H1 (cell line): Measurements from ENCODE around the gene GOLGA3. TPM values are rescaled to one million over a fixed set of nuclear protein-coding genes. Genes with fewer than 3 reads are reported as not detected.

Experiments
- CTCF ChIA-PET: fragments of 300-600 bp; sonication (Branson Sonifier 250); formaldehyde crosslinking; loops from one replicate; lab custom pipeline; 2021; ENCODE audit not compliant: partially characterized antibody; lab: Charles Lee
- POLR2A ChIA-PET: fragments of 300-600 bp; sonication (Branson Sonifier 250); formaldehyde crosslinking; loops from one replicate; lab custom pipeline; 2021; ENCODE audit warnings: inconsistent platforms; ENCODE audit not compliant: partially characterized antibody; lab: Charles Lee
- DNase-seq, 2 experiments: peaks; one replicate each; pipeline versions ENCODE4 v3.0.0 to v3.0.0-alpha.2; 2010 to 2022; ENCODE audit warnings: low spot score in 2 of 2, low read depth in 1 of 2, mixed read lengths in 1 of 2
- FAIRE-seq: peaks from 2 replicates; lab custom pipeline; 2011; peaks lifted over from hg19 to GRCh38; lab: Jason Lieb, UNC
- H2AFZ ChIP-seq: 2 replicates; pipeline ENCODE4 v1.8.1; 2012; ENCODE audit warnings: low read length, inconsistent platforms
- H2AK5ac ChIP-seq: 2 replicates; pipeline ENCODE4 v1.6.1; 2013; ENCODE audit warnings: low read depth, low read length
- H2BK120ac ChIP-seq: replicated peaks from 2 replicates; pipeline ENCODE3; 2013; ENCODE audit warnings: low read depth, low read length, inconsistent platforms
- H2BK12ac ChIP-seq: 2 replicates; pipeline ENCODE4 v1.6.1; 2013; ENCODE audit warnings: low read depth, low read length
- H2BK15ac ChIP-seq: 2 replicates; pipeline ENCODE4 v1.6.1; 2013; ENCODE audit warnings: low read length
- H2BK20ac ChIP-seq: 2 replicates; pipeline ENCODE4 v1.6.1; 2013; ENCODE audit warnings: low read length
- H2BK5ac ChIP-seq: 2 replicates; pipeline ENCODE4 v1.6.1; 2013; ENCODE audit warnings: low read depth, low read length
- H3K14ac ChIP-seq: 2 replicates; pipeline ENCODE4 v1.6.1; 2013; ENCODE audit warnings: inconsistent platforms; ENCODE audit not compliant: insufficient read length
- H3K18ac ChIP-seq: 2 replicates; pipeline ENCODE4 v1.6.1; 2013; ENCODE audit warnings: low read length; ENCODE audit errors: extremely low read depth
- H3K23ac ChIP-seq: 2 replicates; pipeline ENCODE4 v1.6.1; 2013; ENCODE audit warnings: inconsistent platforms; ENCODE audit not compliant: insufficient read length
- H3K23me2 ChIP-seq: 2 replicates; pipeline ENCODE4 v1.6.1; 2013; ENCODE audit warnings: low read depth, low read length
- H3K27ac ChIP-seq: 2 replicates; pipeline ENCODE4 v1.6.1; 2011; ENCODE audit warnings: low read depth, low read length, inconsistent platforms
- H3K27me3 ChIP-seq, 4 experiments: replicated peaks in 1 of 4; 1 replicate in 1 of 4; 2 replicates in 3 of 4; pipeline versions ENCODE4 v1.6.1 to v1.8.1; 2011 to 2013; ENCODE audit warnings: low read length in 3 of 4, mild to moderate bottlenecking in 3 of 4, inconsistent platforms in 2 of 4, mixed read lengths in 2 of 4, moderate library complexity in 1 of 4; ENCODE audit not compliant: control insufficient read depth in 3 of 4, insufficient read depth in 3 of 4; ENCODE audit errors: extremely low read depth in 1 of 4
- H3K36me3 ChIP-seq, 4 experiments: 2 replicates each; pipeline versions ENCODE4 v1.6.1 to v1.8.1; 2011 to 2013; ENCODE audit warnings: mild to moderate bottlenecking in 4 of 4, low read length in 3 of 4, moderate library complexity in 2 of 4, control low read depth in 1 of 4, inconsistent platforms in 1 of 4; ENCODE audit not compliant: insufficient read depth in 4 of 4, control insufficient read depth in 2 of 4
- H3K4ac ChIP-seq: replicated peaks from 2 replicates; pipeline ENCODE3; 2013; ENCODE audit warnings: low read length, low read depth, mixed read lengths, inconsistent platforms; ENCODE audit not compliant: insufficient read length
- H3K4me1 ChIP-seq, 4 experiments: replicated peaks in 1 of 4; 1 replicate in 1 of 4; 2 replicates in 3 of 4; pipeline versions ENCODE4 v1.6.1 to v1.8.1; 2011 to 2013; ENCODE audit warnings: low read length in 3 of 4, inconsistent platforms in 2 of 4, mixed read lengths in 1 of 4; ENCODE audit not compliant: insufficient read depth in 4 of 4, control insufficient read depth in 3 of 4
- H3K4me2 ChIP-seq, 2 experiments: 2 replicates each; pipeline versions ENCODE4 v1.6.1 to v1.8.1; 2011 to 2013; ENCODE audit warnings: low read depth in 2 of 2, low read length in 2 of 2, control low read depth in 1 of 2, inconsistent platforms in 1 of 2, mild to moderate bottlenecking in 1 of 2; ENCODE audit not compliant: insufficient read depth in 1 of 2
- H3K4me3 ChIP-seq, 4 experiments: fragments of 200-600, 300-600 bp in 1 of 4; sonication (generic), shearing (Covaris generic), sonication (Bioruptor Twin) in 1 of 4; 2 replicates each; pipeline versions ENCODE4 v1.5.1 to v1.8.1; 2011 to 2016; ENCODE audit warnings: low read length in 4 of 4, low read depth in 3 of 4, control low read depth in 2 of 4, inconsistent platforms in 2 of 4, mild to moderate bottlenecking in 2 of 4, mixed read lengths in 1 of 4, moderate library complexity in 1 of 4; ENCODE audit not compliant: insufficient read depth in 2 of 4; ENCODE audit errors: extremely low read depth in 1 of 4
- H3K56ac ChIP-seq: replicated peaks from 2 replicates; pipeline ENCODE3; 2013; ENCODE audit warnings: low read depth, mild to moderate bottlenecking, mixed read lengths, low read length, inconsistent platforms; ENCODE audit not compliant: insufficient read length
- H3K79me1 ChIP-seq: 2 replicates; pipeline ENCODE4 v1.6.1; 2013; ENCODE audit warnings: low read depth, low read length, control low read depth
- H3K79me2 ChIP-seq, 2 experiments: 2 replicates each; pipeline versions ENCODE4 v1.6.1 to v1.8.1; 2012 to 2013; ENCODE audit warnings: low read length in 2 of 2, mild to moderate bottlenecking in 2 of 2, inconsistent platforms in 1 of 2; ENCODE audit not compliant: insufficient read depth in 2 of 2, control insufficient read depth in 1 of 2
- H3K9ac ChIP-seq, 4 experiments: replicated peaks in 1 of 4; 1 replicate in 1 of 4; 2 replicates in 3 of 4; pipeline versions ENCODE4 v1.6.1 to v1.8.1; 2011 to 2013; ENCODE audit warnings: low read depth in 3 of 4, low read length in 3 of 4, control low read depth in 2 of 4, mild to moderate bottlenecking in 2 of 4, moderate library complexity in 2 of 4, inconsistent platforms in 1 of 4; ENCODE audit errors: extremely low read depth in 1 of 4
- H3K9me3 ChIP-seq, 2 experiments: 2 replicates each; pipeline versions ENCODE4 v1.6.1 to v1.8.1; 2012 to 2013; ENCODE audit warnings: mild to moderate bottlenecking in 2 of 2, moderate library complexity in 2 of 2, control low read depth in 1 of 2, inconsistent platforms in 1 of 2, low read depth in 1 of 2, low read length in 1 of 2, mixed read lengths in 1 of 2; ENCODE audit not compliant: insufficient read depth in 2 of 2
- H4K20me1 ChIP-seq, 2 experiments: replicated peaks in 1 of 2; 2 replicates each; pipeline versions ENCODE3 to v1.8.1; 2011 to 2013; ENCODE audit warnings: inconsistent platforms in 2 of 2, low read length in 2 of 2, mild to moderate bottlenecking in 1 of 2; ENCODE audit not compliant: insufficient read depth in 2 of 2, control insufficient read depth in 1 of 2
- H4K5ac ChIP-seq: 2 replicates; pipeline ENCODE4 v1.6.1; 2013; ENCODE audit warnings: low read length, low read depth, mixed read lengths, inconsistent platforms; ENCODE audit not compliant: insufficient read length
- H4K8ac ChIP-seq: 2 replicates; pipeline ENCODE4 v1.8.0; 2013; ENCODE audit warnings: mild to moderate bottlenecking, moderate library complexity, low read length, inconsistent platforms; ENCODE audit not compliant: insufficient read depth; ENCODE audit errors: extremely low read depth
- H4K91ac ChIP-seq: replicated peaks from 2 replicates; pipeline ENCODE3; 2013; ENCODE audit warnings: low read length, mixed read lengths, inconsistent platforms; ENCODE audit not compliant: insufficient read length
- CBX5 ChIP-seq: fragments of 300-800, 300-1000 bp; sonication (generic); IDR thresholded peaks from 2 replicates; pipeline ENCODE4 v1.7.1; 2016; ENCODE audit warnings: antibody characterized with exemption, low read length, low read depth
- EP300 ChIP-seq, 2 experiments: IDR thresholded peaks; 1 replicate in 1 of 2; 2 replicates in 1 of 2; pipeline ENCODE4 v1.6.1; 2011 to 2012; ENCODE audit warnings: low read depth in 2 of 2, low read length in 2 of 2, mild to moderate bottlenecking in 2 of 2, borderline replicate concordance in 1 of 2, inconsistent platforms in 1 of 2, moderate library complexity in 1 of 2
- GABPA ChIP-seq: IDR thresholded peaks from 2 replicates; pipeline ENCODE4 v1.6.1; 2011; ENCODE audit warnings: mild to moderate bottlenecking, low read length, moderate library complexity, borderline replicate concordance; ENCODE audit not compliant: insufficient read depth
- NANOG ChIP-seq: IDR thresholded peaks from 2 replicates; pipeline ENCODE4 v1.6.1; 2011; ENCODE audit warnings: low read length, low read depth, mild to moderate bottlenecking, inconsistent platforms; ENCODE audit not compliant: insufficient read depth, poor library complexity, severe bottlenecking
- TAF7 ChIP-seq: optimal IDR thresholded peaks from 2 replicates; pipeline ENCODE3; 2011; ENCODE audit warnings: low read depth, mild to moderate bottlenecking, inconsistent platforms, low read length, moderate library complexity, borderline replicate concordance
- YY1 ChIP-seq: IDR thresholded peaks from 2 replicates; pipeline ENCODE4 v1.6.1; 2011; ENCODE audit warnings: low read depth, mild to moderate bottlenecking, low read length
- WGBS, 2 experiments: shearing (Covaris generic) in 1 of 2; methylation state at CpG; one replicate each; pipeline versions ENCODE4 v1.1.6 to v1.1.7; 2013 to 2015; ENCODE audit warnings: low lambda C conversion rate in 2 of 2, mixed read lengths in 2 of 2, inconsistent platforms in 1 of 2, low coverage in 1 of 2, missing lambda C conversion rate in 1 of 2; ENCODE audit not compliant: insufficient replicate concordance in 2 of 2, insufficient coverage in 1 of 2, insufficient read length in 1 of 2; ENCODE audit errors: extremely low coverage in 1 of 2, missing lambda C conversion rate in 1 of 2; 5-methylcytosine and 5-hydroxymethylcytosine counted together
- polyA plus RNA-seq, 7 experiments: library from polyadenylated mRNA; depleted of rRNA in 3 of 7; stranded (reverse) in 5 of 7; unstranded in 2 of 7; fragments of >200 nt in 5 of 7; fragments of 200-250 nt in 2 of 7; gene quantifications; 1 replicate in 5 of 7; 2 replicates in 1 of 7; 4 replicates in 1 of 7; pipeline versions ENCODE4 v1.2.1 to v1.2.3, GENCODE V29; 2011 to 2013; ENCODE audit warnings: missing spikeins in 2 of 7, mixed read lengths in 2 of 7
- total RNA-seq: library from RNA; stranded (reverse); fragmentation: NEBNext Ultra II Directional; extraction: Animal tissue kit (Norgen Biotek cat#: 25700); gene quantifications from 2 replicates; pipeline ENCODE4 v1.2.1, GENCODE V29; 2021
- TF ChIP-seq, protein P1 (sequence below): IDR thresholded peaks from 2 replicates; pipeline ENCODE4 v1.6.1; 2011; ENCODE audit warnings: low read length, improper control_type of control experiment
- TF ChIP-seq, protein P2 (sequence below): IDR thresholded peaks from 2 replicates; pipeline ENCODE4 v1.6.1; 2012; ENCODE audit warnings: inconsistent platforms

Gene GOLGA3
- total and polyA plus RNA-seq, 2 of the 8 experiments (the other 6 are each of a cell fraction or from before 2014, with no cell fraction given) = 6.4 to 33.1 TPM

DNA sequence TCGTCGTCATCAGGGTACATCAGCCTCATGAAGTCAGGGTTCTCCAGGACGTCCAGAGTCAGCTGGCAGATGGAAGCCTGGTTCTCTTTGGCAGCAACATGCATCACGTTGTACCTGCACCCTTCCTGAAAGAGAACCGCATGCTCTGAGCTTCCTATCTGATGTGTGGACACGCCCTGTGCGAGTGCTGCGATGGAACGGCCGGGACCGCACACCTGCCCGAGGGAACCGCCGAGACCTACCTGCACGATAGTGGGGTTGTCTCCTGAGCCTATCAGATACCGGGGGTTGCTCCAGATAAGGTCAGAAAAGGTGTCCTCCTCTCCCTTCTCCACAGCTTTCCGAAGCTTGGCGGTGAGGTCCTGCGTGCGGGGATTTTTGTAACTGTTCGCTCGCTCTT, 80.8 kb downstream of the GOLGA3 start:
- CTCF ChIA-PET = interaction anchor here (1.2 kb wide), 1 partner anchor 16 kb away, joined by 3 read pairs; no protein-coding TSS in a partner anchor
- Histone ChIP-seq H3K18ac (no peak overlapping the region), H3K4me2 (no peak overlapping the region), H3K14ac (no peak overlapping the region), H2BK120ac (no peak overlapping the region)
- TF ChIP-seq NANOG (no peak), EP300 (IDR thresholded peaks at IDR 0.05; ENCODE audit: borderline replicate concordance in 1 of 2, low read depth in 2 of 2, low read length in 2 of 2) (no peak), CBX5 (no peak), YY1 (no peak), GABPA (no peak), TAF7 (no peak)
- TF ChIP-seq, protein P1, sequence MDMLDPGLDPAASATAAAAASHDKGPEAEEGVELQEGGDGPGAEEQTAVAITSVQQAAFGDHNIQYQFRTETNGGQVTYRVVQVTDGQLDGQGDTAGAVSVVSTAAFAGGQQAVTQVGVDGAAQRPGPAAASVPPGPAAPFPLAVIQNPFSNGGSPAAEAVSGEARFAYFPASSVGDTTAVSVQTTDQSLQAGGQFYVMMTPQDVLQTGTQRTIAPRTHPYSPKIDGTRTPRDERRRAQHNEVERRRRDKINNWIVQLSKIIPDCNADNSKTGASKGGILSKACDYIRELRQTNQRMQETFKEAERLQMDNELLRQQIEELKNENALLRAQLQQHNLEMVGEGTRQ = no peak
- TF ChIP-seq, protein P2, sequence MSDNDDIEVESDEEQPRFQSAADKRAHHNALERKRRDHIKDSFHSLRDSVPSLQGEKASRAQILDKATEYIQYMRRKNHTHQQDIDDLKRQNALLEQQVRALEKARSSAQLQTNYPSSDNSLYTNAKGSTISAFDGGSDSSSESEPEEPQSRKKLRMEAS = no peak
- TF ChIP-seq, all 59 proteins: peak for 0
- Histone ChIP-seq H3K4ac (no peak overlapping the region), H3K4me3 (no peak overlapping the region), H3K9me3 (no peaks in the 10 kb centered on the region), H2BK20ac (no peak overlapping the region), H3K27me3 (no peaks in the 10 kb centered on the region), H4K91ac (no peak overlapping the region), H2AFZ (no peak overlapping the region), H3K27ac (no peak overlapping the region), H3K23me2 (no peaks in the 10 kb centered on the region), H2BK12ac (no peak overlapping the region), H4K20me1 (peaks cover 4 to 17% of the 10 kb centered on the region in 2 experiments), H3K79me2 (peaks cover 3 to 21% of the 10 kb centered on the region in 2 experiments; a peak in 3 of 4 replicates), H2AK5ac (no peak overlapping the region), H2BK5ac (no peak overlapping the region), H3K4me1 (no peaks in the 10 kb centered on the region), H2BK15ac (no peak overlapping the region), H3K56ac (no peak overlapping the region), H3K79me1 (peaks cover 5% of the 10 kb centered on the region), H3K36me3 (peaks cover 39 to 79% (median 66%) of the 10 kb centered on the region in 4 experiments), H3K23ac (no peak overlapping the region), H3K9ac (no peak overlapping the region), H4K5ac (no peak overlapping the region), H4K8ac (no peak overlapping the region)
- POLR2A ChIA-PET = interaction anchor here (0.5 to 0.9 kb wide), 2 partner anchors 11 to 12 kb away, joined by 4 read pairs; no protein-coding TSS in a partner anchor
- no peak for FAIRE-seq
- WGBS, 2 experiments = 93% methylated on average over 22 of the region's 22 CpGs; no CpG with 5 or more reads in 1 of the 2 experiments
- DNase-seq = no peak
